Suprapubic skin (tissue), 4 donors: ENCODE measurements around the gene MRC2.

Experiments used
- CTCF ChIP-seq, 2 donors: fragments of 200-600 bp in 1 of 2; fragments of 450-650 bp in 1 of 2; sonication (generic) in 1 of 2; IDR thresholded peaks; one replicate each; pipeline ENCODE4 v1.5.1; 2016 to 2019; ENCODE audit warnings: antibody characterized with exemption in 2 of 2, mild to moderate bottlenecking in 1 of 2, moderate library complexity in 1 of 2
- EP300 ChIP-seq: sonication (generic); formaldehyde crosslinking; IDR thresholded peaks from one replicate; pipeline ENCODE4 v1.6.1; 2017; ENCODE audit warnings: antibody characterized with exemption
- POLR2A ChIP-seq, 2 donors: fragments of 450-650 bp; IDR thresholded peaks; one replicate each; pipeline ENCODE4 v1.6.1; 2017; ENCODE audit warnings: antibody characterized with exemption in 2 of 2, mild to moderate bottlenecking in 2 of 2, moderate library complexity in 2 of 2
- POLR2AphosphoS5 ChIP-seq, 3 donors: sonication (generic); formaldehyde crosslinking; IDR thresholded peaks; one replicate each; pipeline ENCODE4 v1.6.1; 2017; ENCODE audit warnings: antibody characterized with exemption in 3 of 3

GRCh38 chr17:62732125-62732524 lies 104.7 kb downstream of the MRC2 start:
- TF ChIP-seq CTCF (IDR thresholded peaks at IDR 0.05) (no peak), EP300 (no peak), POLR2AphosphoS5 (IDR thresholded peaks at IDR 0.05) (no peak), POLR2A (IDR thresholded peaks at IDR 0.05) (no peak)
